ENCODE measurements around the gene PADI4.

Gene PADI4

GRCh38 chr1:17286646-17287045 lies 21.4 kb upstream of the PADI4 start:
- DNase-seq (ENCODE audit: low read depth) = no peak

DNA sequence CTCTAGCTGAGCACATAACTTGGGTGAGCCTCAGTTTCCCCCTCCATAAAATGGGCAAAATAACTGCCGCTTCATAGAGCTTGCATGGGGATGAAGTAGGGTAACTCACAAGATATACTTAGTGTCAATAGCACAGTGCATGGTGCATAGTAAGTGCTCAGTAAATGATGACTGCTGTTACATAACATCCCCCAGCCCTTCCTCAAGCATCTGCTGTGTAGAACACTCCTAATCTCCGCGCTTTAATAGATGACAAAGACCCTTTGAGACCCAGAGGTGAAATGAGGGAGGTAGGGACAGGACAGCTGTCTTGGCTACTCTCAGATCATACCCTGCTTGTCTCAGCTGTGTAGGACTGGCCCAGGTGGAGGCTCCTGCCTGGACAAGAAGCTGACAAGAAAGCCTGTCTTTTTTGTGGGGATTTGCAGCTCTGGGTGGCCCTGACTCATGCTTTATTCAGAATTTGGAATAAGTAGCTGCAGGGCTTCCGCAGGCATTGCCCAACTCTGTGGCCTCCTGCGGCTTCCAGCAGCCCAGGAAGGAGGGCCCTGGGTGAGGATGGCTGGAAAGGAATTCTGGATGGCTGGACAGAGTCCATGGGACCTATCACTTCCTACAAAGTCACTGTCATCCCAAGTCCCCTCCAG lies 20.7 kb upstream of the PADI4 start:
- peak; percentile 84 for DNase-seq (ENCODE audit: low read depth)

DNA sequence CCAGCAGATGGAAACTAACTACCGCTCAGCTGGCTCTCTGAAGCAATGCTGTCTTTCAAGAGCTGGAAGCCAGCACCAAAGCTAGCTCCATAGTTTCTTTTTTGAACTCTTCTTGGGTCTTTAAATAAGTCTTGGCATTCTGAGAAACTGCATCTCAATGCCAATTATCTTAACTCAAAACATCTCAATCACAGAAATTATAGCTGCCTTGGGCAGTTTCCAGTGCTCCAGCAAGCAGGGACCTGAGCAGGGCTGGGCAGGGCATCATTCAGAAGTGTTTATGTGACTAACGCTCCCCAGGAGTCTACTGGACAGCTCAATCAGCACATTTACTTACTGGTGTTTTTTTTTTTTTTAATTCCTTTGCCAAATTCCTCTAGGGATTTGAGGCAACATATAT lies 18.3 kb upstream of the PADI4 start:
- DNase-seq (ENCODE audit: low read depth) = peak; percentile 14

DNA sequence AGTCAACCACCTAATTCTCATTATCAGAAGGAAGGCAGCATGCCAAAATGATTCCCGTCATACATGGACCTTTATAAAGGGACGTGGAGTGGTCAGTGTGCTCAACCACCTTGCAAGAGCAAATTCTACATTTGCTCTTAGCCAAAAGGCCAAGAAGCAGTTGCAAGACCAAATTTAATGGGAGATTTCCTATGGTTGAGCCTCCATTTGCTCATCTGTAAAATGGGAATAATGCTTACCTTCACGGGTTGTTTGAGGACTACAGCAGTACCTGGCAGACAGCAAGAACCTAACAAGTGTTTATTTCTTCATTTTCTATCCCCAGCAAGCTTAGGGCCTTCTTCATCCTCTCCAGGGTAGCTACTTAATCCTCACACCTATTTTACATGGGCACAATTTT lies 17.4 kb upstream of the PADI4 start:
- no peak for DNase-seq (ENCODE audit: low read depth)

- no peak for DNase-seq (ENCODE audit: low read depth)
Measured at GRCh38 chr1:17292299-17293160, 15.5 kb upstream of the PADI4 start.

GRCh38 chr1:17293681-17294425 lies 14.1 kb upstream of the PADI4 start:
- DNase-seq (ENCODE audit: low read depth) = no peak

DNA sequence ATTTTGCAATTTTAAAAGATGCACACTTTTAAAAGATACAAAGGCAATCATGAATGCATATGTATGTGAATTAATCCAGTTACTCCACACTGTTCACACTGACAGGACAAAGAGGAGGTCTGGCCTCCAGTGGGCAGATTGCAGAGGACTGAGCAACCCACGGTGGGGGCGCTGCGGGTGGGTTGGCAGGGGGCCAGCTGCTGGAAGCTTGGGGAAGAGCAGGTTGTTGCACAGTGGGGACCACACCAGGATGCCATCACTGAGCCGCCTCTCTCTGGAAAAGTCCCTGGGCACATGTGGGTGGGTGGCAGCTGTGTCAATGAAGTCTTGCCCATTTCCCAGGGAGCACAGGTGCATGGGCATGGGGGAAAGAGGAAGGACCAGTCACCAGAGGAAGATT lies 12.7 kb upstream of the PADI4 start:
- no peak for DNase-seq (ENCODE audit: low read depth)

- no peak for DNase-seq (ENCODE audit: low read depth)
Measured at GRCh38 chr1:17296086-17296485, 11.9 kb upstream of the PADI4 start.

- DNase-seq (ENCODE audit: low read depth) = no peak
Measured at GRCh38 chr1:17297991-17298390, 10.0 kb upstream of the PADI4 start.

GRCh38 chr1:17301767-17302166 lies 6.2 kb upstream of the PADI4 start:
- DNase-seq (ENCODE audit: low read depth) = no peak

DNA sequence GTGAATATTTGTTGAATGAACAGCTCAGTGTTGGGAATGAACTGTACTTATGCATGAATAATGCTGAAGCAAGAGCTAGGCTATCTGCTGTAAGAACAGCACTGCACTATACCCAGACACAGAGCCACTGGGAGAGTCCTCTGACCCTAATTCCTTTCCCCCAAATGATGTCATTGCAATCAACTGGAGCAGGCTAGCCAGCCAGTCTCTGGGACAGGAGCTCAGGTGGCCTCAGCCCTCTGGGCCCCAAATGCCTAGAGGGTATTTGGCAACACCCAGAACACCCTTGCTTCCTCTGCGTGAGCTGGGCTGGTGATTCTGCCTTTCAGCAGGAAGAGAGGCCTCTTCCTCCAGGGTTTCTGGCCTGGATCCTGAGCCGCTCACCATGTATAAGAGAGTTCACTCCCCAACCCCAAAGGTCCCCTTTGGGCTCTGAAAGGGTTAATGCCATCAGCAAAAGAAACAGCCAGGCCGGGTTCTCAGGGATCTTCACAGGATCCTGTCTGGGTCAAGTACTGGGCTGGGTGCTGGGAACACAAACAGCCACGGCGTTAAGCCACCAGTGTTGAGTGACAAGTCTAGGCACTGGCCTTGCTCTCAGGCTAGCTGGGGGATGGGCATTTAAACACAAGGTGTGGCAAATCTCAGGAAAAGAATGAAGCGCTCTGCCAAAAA lies 3.7 kb upstream of the PADI4 start:
- DNase-seq (ENCODE audit: low read depth) = peak; percentile 22

GRCh38 chr1:17304826-17305175 lies 3.2 kb upstream of the PADI4 start:
- DNase-seq (ENCODE audit: low read depth) = no peak

DNA sequence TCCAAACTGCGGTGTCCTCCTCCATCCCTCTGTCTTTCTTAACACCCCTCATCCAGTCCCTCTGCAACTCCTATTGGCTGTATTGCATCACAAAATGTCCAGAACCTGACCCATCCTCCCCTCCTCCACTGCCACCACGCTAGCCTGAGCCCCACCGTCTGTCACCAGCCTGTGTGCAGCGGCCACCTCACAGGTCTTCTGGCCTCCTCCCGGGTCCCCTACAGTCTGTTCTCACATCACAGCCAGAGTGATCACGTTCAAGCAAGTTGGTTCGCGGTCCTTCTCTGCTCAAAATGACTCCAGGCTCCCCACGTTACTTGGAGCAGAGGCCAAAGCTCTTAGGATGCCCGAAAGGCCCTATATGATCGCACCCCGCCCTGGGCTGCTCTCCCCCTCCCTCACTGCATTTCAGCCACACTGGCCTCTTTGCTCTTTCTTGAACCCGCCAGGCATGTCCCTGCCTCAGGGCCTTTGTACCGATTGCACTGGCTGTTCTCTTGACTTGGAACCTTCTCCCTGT lies 2.4 kb upstream of the PADI4 start:
- no peak for DNase-seq (ENCODE audit: low read depth)

GRCh38 chr1:17306407-17306806 lies 1.6 kb upstream of the PADI4 start:
- DNase-seq (ENCODE audit: low read depth) = no peak

- no peak for DNase-seq (ENCODE audit: low read depth)
Measured at GRCh38 chr1:17306921-17307320, 1.1 kb upstream of the PADI4 start.

DNA sequence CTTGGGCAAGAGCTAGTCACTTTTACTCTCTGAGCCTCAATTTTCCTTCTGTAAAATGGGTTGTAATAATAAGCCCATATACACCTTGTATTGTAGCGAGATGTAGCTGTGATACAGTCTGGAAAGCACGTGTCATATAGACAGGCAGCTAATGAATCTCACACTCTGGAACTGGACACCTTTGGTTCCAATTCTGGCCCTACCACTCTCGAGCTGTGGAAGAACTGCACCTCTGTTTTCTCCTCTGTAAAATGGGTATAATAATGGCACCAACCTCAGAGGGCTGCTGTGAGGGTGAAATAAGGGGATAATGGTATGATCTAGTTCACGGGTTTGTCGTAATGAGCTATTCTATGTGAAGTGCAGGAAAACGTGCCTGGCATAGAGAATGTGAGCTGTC lies 668 bp upstream of the PADI4 start:
- no peak for DNase-seq (ENCODE audit: low read depth)

- peak; percentile 11 for DNase-seq (ENCODE audit: low read depth)
Measured at GRCh38 chr1:17308593-17308992, 596 bp downstream of the PADI4 start.

GRCh38 chr1:17309426-17310067 lies 1.6 kb downstream of the PADI4 start:
- no peak for DNase-seq (ENCODE audit: low read depth)

- no peak for DNase-seq (ENCODE audit: low read depth)
Measured at GRCh38 chr1:17310068-17310640, 2.2 kb downstream of the PADI4 start.

DNA sequence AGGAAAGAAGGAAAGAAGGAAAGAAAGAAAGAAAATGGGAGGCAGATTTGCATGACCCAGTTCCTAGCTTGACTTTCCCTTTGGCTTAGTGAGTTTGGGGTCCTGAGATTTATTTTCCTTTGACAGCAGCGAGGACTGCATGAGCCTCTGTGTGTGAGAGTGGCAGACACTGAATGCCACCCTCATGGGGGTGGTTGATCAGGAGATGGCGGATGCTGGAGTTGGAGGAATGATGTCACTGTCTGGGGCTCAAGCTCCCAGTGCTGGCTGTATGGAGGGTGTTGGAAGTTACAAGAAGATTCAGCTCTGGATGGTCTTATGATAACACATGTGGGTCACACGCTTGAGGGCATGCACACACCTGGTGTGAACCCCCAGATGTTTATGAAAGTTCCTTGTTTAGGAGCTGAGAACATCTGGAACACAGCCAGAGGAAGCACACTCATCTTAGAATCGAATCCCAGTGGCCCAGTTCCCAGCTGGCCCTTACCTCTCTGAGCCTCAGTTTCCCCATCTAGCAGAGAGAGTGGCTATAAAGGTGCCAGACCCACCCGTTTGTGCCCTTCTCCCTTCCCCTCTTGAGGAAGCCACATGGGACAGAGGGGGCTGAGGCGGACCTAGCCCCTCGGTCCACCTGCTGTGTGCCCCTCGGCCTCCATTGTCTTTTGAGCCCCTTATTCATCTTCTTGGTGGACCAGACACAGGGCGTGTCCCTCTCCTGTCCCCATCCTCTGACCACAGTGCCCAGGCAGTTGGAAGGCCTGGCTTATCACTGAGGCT lies 5.7 kb downstream of the PADI4 start:
- no peak for DNase-seq (ENCODE audit: low read depth)

Data from amniotic epithelial cell (primary cell).